HEK293 (cell line): ENCODE measurements around the gene MYOZ1.
"Not testable (repeated sequence)": the region's sequence is repeated elsewhere in the genome, so short reads cannot be mapped to it uniquely, and the experiment has no call there.

Source experiments
- CTCF ChIA-PET: fragments of 350-600 bp; formaldehyde crosslinking; extraction: SDS; loops from one replicate; lab custom pipeline; 2021; ENCODE audit warnings: antibody characterized with exemption; lab: Yijun Ruan, JAX
- POLR2A ChIA-PET: fragments of 300-600 bp; formaldehyde crosslinking; extraction: SDS; loops from one replicate; lab custom pipeline; 2020; ENCODE audit warnings: antibody characterized with exemption, inconsistent platforms; lab: Yijun Ruan, JAX
- H3K27ac ChIP-seq: fragments of 200-500 bp; sonication (Bioruptor generic); 2 replicates; pipeline ENCODE4 v1.5.1; 2014; ENCODE audit warnings: low read depth, low read length, control low read depth, inconsistent platforms; ENCODE audit errors: extremely low read depth
- H3K36me3 ChIP-seq, 2 experiments: fragments of 200-500 bp in 1 of 2; sonication (Bioruptor generic) in 1 of 2; 1 replicate in 1 of 2; 2 replicates in 1 of 2; pipeline ENCODE4 v1.5.1; 2014 to 2017; ENCODE audit warnings: inconsistent platforms in 2 of 2, low read length in 2 of 2; ENCODE audit not compliant: control insufficient read depth in 2 of 2, insufficient read depth in 1 of 2
- H3K4me1 ChIP-seq: fragments of 200-500 bp; sonication (Bioruptor generic); 2 replicates; pipeline ENCODE4 v1.5.1; 2014; ENCODE audit warnings: mild to moderate bottlenecking, low read length, inconsistent platforms; ENCODE audit not compliant: control insufficient read depth, insufficient read depth
- H3K4me3 ChIP-seq: 2 replicates; pipeline ENCODE4 v1.5.1; 2011; ENCODE audit warnings: low read depth, mild to moderate bottlenecking, control low read depth, low read length, moderate library complexity
- H3K9me3 ChIP-seq: fragments of 200-500 bp; sonication (Bioruptor generic); 2 replicates; pipeline ENCODE4 v1.5.1; 2014; ENCODE audit warnings: low read depth, low read length, inconsistent platforms; ENCODE audit not compliant: control insufficient read depth, insufficient read depth
- MZF1 ChIP-seq: fragments of 450-650 bp; formaldehyde crosslinking; IDR thresholded peaks from 2 replicates; pipeline ENCODE4 v1.5.1; 2017; ENCODE audit warnings: missing biosample characterization, missing genetic modification characterization, borderline replicate concordance
- ZBTB48 ChIP-seq: fragments of 450-650 bp; formaldehyde crosslinking; IDR thresholded peaks from 2 replicates; pipeline ENCODE4 v1.5.1; 2016; ENCODE audit warnings: missing biosample characterization, missing genetic modification characterization
- ZEB2 ChIP-seq: fragments of 450-650 bp; formaldehyde crosslinking; IDR thresholded peaks from 2 replicates; pipeline ENCODE4 v1.5.1; 2016; ENCODE audit warnings: missing biosample characterization, missing genetic modification characterization
- ZNF114 ChIP-seq: fragments of 450-650 bp; formaldehyde crosslinking; IDR thresholded peaks from 2 replicates; pipeline ENCODE4 v1.5.0; 2017; ENCODE audit warnings: missing biosample characterization, missing genetic modification characterization
- ZNF354C ChIP-seq: fragments of 450-650 bp; formaldehyde crosslinking; IDR thresholded peaks from 2 replicates; pipeline ENCODE4 v1.5.1; 2016; ENCODE audit warnings: missing biosample characterization, missing genetic modification characterization, low read depth, borderline replicate concordance
- ZNF473 ChIP-seq: fragments of 450-650 bp; formaldehyde crosslinking; IDR thresholded peaks from 2 replicates; pipeline ENCODE4 v1.5.1; 2017; ENCODE audit warnings: missing biosample characterization, missing genetic modification characterization
- ZNF510 ChIP-seq: fragments of 450-650 bp; formaldehyde crosslinking; IDR thresholded peaks from 2 replicates; pipeline ENCODE4 v1.5.1; 2018; ENCODE audit warnings: mild to moderate bottlenecking, missing genetic modification characterization, missing biosample characterization; ENCODE audit not compliant: insufficient replicate concordance
- TF ChIP-seq, protein P1 (sequence below): fragments of 450-650 bp; formaldehyde crosslinking; IDR thresholded peaks from 2 replicates; pipeline ENCODE4 v1.5.1; 2016; ENCODE audit warnings: missing biosample characterization, missing genetic modification characterization
- TF ChIP-seq, protein P2 (sequence below): fragments of 450-650 bp; formaldehyde crosslinking; IDR thresholded peaks from 2 replicates; pipeline ENCODE4 v1.5.1; 2016; ENCODE audit warnings: missing biosample characterization, missing genetic modification characterization
- TF ChIP-seq, protein P3 (sequence below): fragments of 450-650 bp; formaldehyde crosslinking; IDR thresholded peaks from 2 replicates; pipeline ENCODE4 v1.5.1; 2016; ENCODE audit warnings: missing biosample characterization, missing genetic modification characterization
- TF ChIP-seq, protein P4 (sequence below): fragments of 450-650 bp; formaldehyde crosslinking; IDR thresholded peaks from 2 replicates; pipeline ENCODE4 v1.5.1; 2016; ENCODE audit warnings: missing biosample characterization, missing genetic modification characterization
- TF ChIP-seq, protein P5 (sequence below): fragments of 450-650 bp; formaldehyde crosslinking; conservative IDR thresholded peaks from 2 replicates; pipeline ENCODE4 v1.5.1; 2016; ENCODE audit warnings: low read depth, missing biosample characterization, missing genetic modification characterization

MYOZ1 gene

DNA sequence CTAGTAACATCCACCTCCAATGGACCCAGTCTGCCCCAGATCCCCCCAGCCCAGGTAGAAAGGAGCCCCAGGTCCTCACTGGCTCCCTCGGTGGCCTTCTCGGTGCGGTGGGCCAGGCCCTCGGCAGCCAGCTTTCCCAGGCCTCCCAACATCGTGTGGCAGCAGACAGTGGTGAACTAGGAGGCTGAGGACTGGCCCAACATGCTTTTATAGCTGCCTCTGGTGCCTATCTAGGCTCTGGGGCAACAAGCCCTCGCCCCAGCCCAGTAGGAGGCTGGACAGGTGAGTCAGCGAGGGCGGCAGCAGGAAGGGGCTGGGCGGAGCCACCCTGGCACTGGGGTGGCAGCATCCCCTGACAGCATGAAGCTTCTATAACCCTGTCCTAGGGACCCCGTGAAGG, 22.3 kb upstream of the MYOZ1 start:
- CTCF ChIA-PET, H3K4me3 ChIP-seq, POLR2A ChIA-PET, H3K36me3 ChIP-seq, H3K9me3 ChIP-seq, H3K27ac ChIP-seq, H3K4me1 ChIP-seq: not testable (repeated sequence)

DNA sequence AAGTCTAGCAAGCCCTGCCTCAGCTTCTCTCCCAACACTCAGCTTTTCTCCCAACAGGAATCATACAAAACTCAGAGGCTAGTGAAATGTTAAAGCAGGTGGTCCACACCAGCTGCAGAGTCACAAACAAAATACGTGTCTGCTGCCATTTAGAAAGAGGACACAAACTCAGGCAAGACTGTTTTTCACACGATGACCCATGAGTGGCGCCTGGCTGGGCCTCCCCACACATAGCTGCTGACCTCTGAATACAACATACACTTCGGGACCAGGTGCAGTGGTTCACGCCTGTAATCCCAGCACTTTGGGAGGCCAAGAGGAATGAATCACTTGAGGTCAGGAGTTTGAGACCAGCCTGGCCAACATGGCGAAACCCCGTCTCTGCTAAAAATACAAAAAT, 21.4 kb upstream of the MYOZ1 start:
- H3K4me1 ChIP-seq, H3K4me3 ChIP-seq, H3K27ac ChIP-seq, H3K9me3 ChIP-seq, H3K36me3 ChIP-seq, CTCF ChIA-PET, POLR2A ChIA-PET: not testable (repeated sequence)

DNA sequence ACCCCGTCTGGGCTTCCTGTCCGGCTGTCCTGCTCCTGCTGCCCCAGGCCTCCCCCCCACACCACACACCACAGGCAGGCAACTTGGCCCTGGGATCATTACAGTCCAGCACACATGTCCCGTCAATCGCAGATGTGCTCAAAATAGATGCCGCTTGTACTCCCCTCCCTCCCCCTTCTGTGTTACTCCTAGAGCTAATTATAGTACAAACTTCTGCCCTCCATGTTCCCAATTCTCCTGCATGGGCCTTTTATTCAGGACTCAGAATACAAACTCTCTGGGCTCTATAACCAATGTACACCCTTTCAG, 14.7 kb upstream of the MYOZ1 start, which contains the start of gene SYNPO2L:
Gene SYNPO2L, minus strand, starts transcription at position 40 of the 309 bp plus-strand sequence. CDS start 107 bp downstream, outside the sequence.
- no peak within 1 kb of the TSS for H3K27ac ChIP-seq
- POLR2A ChIA-PET: no interaction called here

DNA sequence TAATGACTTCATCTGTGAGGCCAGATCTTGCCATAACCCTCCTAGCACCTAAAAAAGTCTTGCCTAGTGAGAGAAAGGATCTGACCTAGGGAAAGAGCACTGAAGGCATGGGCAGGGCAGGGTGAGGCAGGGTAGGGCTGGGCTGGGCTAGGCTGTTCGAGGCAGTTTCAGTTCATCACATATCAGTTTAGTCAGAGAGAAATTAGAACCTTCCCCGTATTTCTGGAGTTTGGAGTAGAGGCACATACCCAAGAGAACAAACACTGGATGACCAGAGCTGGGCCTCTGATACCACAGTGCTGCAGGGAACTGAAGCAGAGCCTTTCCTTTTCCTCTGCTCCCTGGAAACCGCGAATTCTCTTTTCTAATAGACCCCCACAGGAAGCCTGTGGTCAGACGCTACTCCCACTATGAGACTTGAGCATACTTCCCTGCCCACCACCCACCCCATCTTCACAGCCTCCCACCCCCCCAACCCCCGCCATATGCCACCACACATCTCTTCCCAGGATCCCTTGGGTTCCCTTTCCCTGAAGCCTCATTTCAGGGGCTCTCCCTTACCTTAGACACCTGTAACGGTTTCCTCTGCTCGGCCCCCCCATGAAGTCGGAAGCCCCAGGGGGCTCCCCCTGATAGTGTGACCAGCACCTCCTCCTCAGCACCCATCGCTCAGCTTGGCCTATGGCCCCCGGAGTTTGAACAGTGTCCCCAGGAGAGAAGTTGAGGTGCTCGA, 14.1 kb upstream of the MYOZ1 start:
- ChIA-PET POLR2A (no interaction called here), CTCF (interaction anchor here (0.6 kb wide), 1 partner anchor 535 kb away, joined by 4 read pairs; no protein-coding TSS in a partner anchor)
- no peaks in the 10 kb centered on the region for H3K36me3 ChIP-seq
- H3K4me3 ChIP-seq: no peak overlapping the region
- no peaks in the 10 kb centered on the region for H3K4me1 ChIP-seq
- no peak overlapping the region for H3K27ac ChIP-seq
- no peaks in the 10 kb centered on the region for H3K9me3 ChIP-seq
- no peak for TF ChIP-seq ZNF354C (tag by site-specific recombination)
- no peak for TF ChIP-seq ZBTB48 (tag by site-specific recombination)
- no peak for TF ChIP-seq ZNF114 (tag by site-specific recombination)
- TF ChIP-seq, protein P1, sequence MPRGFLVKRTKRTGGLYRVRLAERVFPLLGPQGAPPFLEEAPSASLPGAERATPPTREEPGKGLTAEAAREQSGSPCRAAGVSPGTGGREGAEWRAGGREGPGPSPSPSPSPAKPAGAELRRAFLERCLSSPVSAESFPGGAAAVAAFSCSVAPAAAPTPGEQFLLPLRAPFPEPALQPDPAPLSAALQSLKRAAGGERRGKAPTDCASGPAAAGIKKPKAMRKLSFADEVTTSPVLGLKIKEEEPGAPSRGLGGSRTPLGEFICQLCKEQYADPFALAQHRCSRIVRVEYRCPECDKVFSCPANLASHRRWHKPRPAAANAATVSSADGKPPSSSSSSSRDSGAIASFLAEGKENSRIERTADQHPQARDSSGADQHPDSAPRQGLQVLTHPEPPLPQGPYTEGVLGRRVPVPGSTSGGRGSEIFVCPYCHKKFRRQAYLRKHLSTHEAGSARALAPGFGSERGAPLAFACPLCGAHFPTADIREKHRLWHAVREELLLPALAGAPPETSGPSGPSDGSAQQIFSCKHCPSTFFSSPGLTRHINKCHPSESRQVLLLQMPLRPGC (tag by site-specific recombination): no peak
- no peak for TF ChIP-seq MZF1 (tag by site-specific recombination)
- TF ChIP-seq, protein P2, sequence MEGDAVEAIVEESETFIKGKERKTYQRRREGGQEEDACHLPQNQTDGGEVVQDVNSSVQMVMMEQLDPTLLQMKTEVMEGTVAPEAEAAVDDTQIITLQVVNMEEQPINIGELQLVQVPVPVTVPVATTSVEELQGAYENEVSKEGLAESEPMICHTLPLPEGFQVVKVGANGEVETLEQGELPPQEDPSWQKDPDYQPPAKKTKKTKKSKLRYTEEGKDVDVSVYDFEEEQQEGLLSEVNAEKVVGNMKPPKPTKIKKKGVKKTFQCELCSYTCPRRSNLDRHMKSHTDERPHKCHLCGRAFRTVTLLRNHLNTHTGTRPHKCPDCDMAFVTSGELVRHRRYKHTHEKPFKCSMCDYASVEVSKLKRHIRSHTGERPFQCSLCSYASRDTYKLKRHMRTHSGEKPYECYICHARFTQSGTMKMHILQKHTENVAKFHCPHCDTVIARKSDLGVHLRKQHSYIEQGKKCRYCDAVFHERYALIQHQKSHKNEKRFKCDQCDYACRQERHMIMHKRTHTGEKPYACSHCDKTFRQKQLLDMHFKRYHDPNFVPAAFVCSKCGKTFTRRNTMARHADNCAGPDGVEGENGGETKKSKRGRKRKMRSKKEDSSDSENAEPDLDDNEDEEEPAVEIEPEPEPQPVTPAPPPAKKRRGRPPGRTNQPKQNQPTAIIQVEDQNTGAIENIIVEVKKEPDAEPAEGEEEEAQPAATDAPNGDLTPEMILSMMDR (tag by site-specific recombination): no peak
- TF ChIP-seq ZEB2: no peak
- no peak for TF ChIP-seq ZNF473 (tag by site-specific recombination)

More for the DNA sequence above, 14.7 kb upstream of the MYOZ1 start, which contains the start of gene SYNPO2L:
- TF ChIP-seq, protein P3, sequence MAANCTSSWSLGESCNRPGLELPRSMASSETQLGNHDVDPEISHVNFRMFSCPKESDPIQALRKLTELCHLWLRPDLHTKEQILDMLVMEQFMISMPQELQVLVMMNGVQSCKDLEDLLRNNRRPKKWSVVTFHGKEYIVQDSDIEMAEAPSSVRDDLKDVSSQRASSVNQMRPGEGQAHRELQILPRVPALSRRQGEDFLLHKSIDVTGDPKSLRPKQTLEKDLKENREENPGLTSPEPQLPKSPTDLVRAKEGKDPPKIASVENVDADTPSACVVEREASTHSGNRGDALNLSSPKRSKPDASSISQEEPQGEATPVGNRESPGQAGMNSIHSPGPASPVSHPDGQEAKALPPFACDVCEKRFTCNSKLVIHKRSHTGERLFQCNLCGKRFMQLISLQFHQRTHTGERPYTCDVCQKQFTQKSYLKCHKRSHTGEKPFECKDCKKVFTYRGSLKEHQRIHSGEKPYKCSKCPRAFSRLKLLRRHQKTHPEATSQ (tag by site-specific recombination): no peak
- TF ChIP-seq, protein P4, sequence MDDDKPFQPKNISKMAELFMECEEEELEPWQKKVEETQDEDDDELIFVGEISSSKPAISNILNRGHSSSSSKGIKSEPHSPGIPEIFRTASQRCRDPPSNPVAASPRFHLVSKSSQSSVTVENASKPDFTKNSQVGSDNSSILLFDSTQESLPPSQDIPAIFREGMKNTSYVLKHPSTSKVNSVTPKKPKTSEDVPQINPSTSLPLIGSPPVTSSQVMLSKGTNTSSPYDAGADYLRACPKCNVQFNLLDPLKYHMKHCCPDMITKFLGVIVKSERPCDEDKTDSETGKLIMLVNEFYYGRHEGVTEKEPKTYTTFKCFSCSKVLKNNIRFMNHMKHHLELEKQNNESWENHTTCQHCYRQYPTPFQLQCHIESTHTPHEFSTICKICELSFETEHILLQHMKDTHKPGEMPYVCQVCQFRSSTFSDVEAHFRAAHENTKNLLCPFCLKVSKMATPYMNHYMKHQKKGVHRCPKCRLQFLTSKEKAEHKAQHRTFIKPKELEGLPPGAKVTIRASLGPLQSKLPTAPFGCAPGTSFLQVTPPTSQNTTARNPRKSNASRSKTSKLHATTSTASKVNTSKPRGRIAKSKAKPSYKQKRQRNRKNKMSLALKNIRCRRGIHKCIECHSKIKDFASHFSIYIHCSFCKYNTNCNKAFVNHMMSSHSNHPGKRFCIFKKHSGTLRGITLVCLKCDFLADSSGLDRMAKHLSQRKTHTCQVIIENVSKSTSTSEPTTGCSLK (tag by site-specific recombination): no peak
- TF ChIP-seq, protein P5, sequence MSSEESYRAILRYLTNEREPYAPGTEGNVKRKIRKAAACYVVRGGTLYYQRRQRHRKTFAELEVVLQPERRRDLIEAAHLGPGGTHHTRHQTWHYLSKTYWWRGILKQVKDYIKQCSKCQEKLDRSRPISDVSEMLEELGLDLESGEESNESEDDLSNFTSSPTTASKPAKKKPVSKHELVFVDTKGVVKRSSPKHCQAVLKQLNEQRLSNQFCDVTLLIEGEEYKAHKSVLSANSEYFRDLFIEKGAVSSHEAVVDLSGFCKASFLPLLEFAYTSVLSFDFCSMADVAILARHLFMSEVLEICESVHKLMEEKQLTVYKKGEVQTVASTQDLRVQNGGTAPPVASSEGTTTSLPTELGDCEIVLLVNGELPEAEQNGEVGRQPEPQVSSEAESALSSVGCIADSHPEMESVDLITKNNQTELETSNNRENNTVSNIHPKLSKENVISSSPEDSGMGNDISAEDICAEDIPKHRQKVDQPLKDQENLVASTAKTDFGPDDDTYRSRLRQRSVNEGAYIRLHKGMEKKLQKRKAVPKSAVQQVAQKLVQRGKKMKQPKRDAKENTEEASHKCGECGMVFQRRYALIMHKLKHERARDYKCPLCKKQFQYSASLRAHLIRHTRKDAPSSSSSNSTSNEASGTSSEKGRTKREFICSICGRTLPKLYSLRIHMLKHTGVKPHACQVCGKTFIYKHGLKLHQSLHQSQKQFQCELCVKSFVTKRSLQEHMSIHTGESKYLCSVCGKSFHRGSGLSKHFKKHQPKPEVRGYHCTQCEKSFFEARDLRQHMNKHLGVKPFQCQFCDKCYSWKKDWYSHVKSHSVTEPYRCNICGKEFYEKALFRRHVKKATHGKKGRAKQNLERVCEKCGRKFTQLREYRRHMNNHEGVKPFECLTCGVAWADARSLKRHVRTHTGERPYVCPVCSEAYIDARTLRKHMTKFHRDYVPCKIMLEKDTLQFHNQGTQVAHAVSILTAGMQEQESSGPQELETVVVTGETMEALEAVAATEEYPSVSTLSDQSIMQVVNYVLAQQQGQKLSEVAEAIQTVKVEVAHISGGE (tag by site-specific recombination): no peak
- TF ChIP-seq ZNF510: no peak
- CTCF ChIA-PET: interaction anchor here (0.6 kb wide), 1 partner anchor 535 kb away, joined by 4 read pairs; no protein-coding TSS in a partner anchor
- Histone ChIP-seq H3K36me3 (no peaks in the 10 kb centered on the region), H3K9me3 (no peaks in the 10 kb centered on the region), H3K4me1 (no peaks in the 10 kb centered on the region), H3K4me3 (no peak within 1 kb of the TSS)
